GM18868 (cell line): ENCODE measurements around the gene PGBD5.

Source experiments
- ATAC-seq: cut with Tn5 transposase; IDR thresholded peaks from one replicate; pipeline ENCODE4 v1.9.1; 2021; ENCODE audit warnings: mild to moderate bottlenecking, moderate library complexity; ENCODE audit not compliant: unreplicated experiment

PGBD5 gene

DNA sequence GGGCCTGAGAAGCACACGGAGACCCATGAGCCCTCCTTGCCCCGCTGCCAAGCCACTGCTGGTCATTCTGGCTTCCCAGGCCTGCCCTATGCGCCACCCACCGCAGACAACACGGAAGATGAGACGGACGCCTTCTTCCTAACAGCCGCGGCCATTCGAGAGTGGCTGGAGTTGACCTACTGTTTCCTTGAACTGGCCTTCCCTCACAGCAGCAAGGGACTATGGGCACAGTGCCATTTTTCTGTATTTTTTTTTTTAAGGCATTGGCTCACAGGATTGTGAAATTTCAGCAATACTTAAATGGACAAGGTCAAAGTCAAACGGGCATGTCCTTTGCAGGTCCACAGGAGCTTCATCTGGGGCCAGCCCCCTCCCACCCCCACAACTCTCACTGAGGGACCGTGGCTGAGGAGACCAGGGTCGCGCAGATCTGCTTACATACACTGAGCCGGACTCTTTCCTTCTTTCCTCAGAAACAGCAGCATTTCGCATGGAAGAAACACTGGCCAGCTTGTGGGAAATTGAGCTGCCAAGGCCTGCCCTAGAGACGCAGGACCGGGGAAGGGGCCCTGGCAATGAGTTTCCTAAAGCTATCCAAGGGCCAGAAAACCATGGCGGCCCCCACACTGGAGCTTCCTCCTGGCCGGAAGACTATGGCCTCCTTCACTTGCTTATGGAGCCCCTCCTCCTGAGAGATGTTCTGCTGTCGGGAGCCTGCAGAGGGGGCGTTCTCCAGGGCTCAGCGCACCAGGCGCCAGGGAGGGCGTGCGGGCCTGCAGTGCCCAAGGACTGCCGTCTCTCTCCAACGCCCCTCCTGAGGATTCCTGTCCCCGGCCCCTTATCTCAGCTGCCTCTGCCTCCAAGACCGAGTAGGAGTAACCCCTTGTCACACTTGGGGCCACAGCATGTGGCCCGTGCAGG, 98.9 kb downstream of the PGBD5 start:
- no peak for ATAC-seq

DNA sequence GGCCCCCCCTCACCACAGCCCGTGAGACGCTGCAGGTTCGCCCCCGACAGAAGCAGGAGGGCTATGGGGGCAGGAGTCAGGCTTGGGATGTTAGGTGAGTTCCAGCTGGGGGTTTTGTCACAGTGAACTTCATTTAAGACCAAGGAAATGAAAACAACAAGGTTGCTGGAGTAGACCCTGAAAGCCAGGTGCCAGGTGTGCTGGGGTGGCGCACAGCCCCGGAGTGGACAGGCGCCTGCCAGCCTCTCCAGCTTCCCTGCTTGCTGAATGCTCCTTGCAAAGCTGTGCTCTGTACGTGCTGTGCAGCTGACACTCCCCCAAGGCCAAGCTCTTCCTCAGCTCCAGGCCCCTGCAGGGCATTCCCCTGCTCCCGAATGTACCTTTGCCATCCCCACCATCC, 102.4 kb downstream of the PGBD5 start:
- no peak for ATAC-seq

DNA sequence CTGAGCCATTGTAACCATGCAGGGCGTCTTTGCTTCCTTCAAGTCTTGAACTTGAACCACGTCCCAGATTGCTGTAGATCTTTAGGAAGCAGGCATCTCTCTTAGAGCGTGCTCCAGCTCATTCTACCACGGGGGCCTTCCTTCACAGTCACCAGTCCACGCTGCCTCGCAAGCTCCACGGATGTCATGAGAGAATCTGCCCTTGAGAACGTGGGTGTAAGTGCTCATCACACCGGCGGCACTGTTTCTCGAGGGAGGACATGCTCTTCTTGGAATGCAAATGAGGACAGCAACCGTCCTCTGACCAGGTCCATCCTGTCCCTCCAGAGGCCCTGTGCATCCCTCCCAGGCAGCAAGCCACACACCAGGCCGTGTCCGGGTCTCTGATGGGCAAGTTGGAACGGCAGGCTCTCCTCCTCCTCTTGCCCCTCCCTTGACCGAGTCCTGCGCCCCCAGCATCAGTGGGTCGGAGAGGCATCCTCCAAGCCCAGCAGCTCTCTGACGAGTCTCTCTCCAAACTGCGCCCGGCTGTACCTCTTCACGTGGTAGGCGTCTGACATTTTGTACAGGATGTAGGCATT, 103.1 kb downstream of the PGBD5 start:
- no peak for ATAC-seq

DNA sequence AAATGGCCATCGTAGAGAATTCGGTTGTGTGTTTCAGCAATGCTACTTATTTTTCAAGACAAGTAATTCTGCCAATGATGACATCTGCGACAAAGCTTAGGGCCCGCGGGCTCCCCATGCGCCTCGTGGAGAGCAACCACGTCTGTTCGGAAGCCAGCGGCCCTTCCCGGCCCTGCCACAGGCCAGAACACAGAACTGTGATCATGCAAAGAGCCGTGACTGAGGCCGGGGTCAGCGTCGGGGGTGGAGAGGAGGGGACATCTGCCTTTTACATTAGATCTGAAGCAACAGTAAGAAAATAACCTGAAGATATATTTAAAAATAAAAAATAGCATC, 103.7 kb downstream of the PGBD5 start:
- no peak for ATAC-seq

DNA sequence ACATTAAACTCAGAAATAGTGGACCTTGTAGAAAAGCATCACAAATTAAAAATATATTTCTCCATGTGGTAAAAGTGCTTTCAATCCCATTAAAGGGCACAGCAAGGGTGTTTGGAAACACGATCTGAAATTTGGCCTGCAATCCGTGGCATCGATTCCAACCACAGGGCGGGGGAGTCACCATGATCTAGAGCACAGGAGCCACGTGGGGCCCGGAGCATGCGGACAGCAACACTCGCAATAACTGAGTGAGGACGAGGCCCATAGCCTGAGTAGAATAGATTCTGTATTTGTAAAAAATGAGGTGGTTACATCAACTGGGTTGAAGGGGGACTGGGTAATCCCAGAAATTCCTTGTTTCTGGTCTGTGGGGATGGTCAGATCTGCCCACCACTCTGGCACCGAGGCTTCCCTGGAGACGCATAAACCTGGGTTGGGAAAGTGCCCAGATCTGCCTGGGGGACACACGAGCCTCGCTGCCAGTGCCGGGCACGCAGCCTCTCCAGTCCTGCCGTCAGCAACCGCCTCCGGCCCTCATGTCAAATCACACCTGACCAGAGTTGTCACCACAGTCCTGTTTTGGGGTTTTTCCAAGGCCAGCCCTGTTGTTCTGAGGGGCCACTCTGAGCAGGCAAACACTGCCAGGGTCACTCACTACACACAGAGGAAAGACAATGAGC, 104.3 kb downstream of the PGBD5 start:
- ATAC-seq, result no peak

DNA sequence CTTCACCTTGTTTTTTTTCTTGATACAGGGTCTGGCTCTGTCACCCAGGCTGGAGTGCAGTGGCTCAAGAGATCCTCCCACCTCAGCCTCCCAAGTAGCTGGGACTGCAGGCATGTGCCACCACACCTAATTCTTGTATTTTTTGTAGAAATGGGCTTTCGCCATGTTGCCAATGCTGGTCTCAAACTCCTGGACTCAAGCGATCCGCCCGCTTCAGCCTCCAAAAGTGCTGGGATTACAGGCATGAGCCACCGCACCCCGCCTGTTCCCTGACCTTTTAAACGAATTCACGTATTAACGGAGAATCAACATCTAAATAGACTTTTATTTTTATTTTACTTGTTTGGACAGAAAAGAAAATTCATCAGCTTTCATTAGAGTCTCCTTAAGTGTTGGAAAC, 104.8 kb downstream of the PGBD5 start:
- ATAC-seq, result no peak

DNA sequence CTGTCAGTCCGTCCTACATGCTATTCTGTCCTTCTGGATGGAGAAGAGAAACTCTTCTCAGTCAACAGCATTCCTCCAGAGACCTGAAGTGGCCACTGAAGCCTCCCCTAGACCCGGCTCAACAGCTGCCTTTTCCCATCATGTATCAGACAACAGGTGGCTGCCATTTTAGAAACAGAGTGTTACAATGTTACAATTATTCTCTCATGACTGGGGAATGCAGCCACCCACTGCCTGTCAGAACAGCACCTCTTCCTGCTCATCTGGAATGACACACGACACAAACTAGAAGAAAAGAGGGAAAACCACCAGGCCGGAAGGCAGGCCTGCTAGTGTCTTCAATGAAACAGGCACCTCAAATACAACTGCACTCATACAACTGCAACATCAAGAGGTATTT, 105.3 kb downstream of the PGBD5 start:
- no peak for ATAC-seq

DNA sequence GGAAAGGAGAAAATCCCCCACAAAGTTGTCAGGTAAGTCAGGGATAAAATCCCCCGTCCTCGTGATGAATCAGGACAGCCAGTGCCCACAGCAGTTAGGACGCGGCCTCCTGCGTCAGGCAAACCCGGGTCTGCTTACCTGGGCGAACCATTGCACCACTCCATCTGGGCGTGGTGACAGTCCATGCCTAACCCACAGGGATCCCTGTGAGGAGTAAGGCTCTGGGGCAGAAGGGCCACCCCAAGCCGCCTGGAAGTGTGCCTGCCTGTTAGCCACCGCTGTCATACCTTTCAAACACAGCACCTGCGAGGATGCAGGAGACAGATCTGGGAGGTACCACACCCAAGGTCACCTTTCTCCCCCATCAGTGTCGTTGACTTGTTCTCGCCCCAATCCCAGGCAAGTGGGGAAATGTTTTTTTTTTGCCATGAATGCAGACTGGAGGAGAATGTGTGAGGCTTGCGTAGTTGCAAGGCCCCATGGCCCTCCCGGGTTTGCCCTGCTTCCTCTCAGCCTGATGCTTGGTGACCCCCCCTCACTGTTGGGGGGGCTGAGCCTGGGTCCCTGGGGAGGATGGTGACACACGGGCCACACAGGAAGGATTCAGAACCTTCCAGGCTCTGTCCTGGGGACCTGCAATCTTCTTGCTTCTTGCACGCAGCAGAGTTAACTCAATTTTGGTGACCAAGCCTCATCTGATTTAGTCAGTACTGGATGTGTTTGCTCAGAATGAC, 107.0 kb downstream of the PGBD5 start:
- no peak for ATAC-seq

DNA sequence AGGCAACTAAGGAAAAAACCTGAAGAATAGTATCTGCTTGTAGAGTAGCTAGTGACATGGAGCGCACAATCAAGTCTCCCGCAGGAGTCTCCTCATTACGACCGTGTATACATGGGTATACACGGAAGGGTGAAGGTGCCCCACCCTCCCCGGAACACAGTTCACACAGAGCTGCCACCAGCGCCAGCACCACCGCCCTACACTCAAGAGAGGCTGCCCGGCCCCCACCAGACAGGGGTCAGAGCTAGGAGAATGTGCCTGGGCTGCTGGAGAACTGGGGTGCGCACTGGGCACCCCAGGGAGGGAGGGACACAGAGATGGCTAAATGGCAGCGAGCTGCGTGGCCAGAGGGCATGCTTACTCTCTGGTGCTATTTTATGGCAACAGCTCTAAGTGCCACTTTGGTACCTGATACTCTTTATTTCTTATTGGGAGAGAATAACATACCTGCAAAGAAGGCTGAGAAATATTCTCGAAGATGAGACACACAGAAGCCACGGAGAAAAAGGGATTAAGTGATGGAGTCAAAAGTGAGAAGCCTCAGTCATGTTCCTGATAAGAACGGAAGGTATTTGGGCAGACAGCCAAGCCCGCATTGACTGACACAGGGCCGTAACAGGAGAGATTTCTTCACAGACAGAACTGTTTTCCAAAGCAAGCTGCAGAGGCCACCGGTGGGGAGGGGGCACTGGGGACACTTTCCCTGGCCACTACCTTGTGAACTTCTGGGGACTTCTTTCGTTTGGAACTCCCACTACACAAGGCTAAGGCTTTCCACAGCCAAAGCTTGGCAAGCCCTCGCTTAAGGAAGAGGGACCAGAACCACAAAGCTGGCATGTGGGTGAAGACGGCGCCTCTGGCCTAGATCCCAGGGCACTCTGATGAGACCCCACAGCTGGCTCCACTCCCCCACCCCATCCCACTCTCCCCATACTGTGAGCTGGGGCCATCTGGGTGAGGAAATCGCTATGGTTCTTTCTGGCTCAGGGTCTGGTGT, 108.0 kb downstream of the PGBD5 start:
- no peak for ATAC-seq

DNA sequence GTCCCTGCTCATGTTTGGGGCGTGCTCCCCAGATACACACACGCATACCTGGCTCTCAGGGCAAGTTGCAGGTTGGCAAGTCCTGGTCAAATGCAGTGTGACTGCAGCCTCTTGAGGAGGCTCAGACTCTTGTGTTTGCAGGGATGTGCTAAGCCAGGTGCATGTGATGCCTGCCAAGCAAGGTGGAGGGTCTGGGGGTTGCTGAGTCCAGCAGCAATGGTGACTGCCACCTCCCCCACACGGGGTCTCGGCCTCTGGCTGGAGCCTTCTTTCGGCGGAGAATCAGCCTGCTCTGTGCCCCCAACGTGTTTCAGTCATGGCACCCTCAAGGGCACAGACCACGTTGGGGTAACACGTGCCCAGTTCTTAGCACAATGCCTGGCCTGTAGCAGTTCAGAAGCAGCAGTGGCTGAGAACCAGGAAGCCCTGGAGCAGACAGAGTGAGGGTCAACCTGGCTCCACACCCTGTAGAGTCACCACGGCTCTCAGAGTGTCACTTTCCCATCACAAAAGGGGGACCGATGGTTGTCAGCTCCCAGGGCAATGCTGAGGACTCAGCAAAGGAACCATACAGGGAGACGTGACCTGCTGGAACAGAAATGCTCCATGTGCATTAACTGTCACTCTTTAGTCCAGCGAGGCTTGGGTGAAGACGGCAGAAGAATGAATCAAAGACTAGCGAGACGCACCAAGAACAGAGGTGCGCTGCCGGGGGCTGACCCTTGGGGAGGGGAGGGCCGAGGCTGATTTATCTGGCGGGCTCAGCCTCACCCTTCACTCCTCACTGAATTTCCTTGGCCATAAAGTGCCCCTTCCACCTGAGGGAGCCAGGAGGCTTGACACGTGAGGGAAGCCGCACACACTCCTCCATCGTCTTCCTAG, 109.0 kb downstream of the PGBD5 start:
- ATAC-seq, result no peak

DNA sequence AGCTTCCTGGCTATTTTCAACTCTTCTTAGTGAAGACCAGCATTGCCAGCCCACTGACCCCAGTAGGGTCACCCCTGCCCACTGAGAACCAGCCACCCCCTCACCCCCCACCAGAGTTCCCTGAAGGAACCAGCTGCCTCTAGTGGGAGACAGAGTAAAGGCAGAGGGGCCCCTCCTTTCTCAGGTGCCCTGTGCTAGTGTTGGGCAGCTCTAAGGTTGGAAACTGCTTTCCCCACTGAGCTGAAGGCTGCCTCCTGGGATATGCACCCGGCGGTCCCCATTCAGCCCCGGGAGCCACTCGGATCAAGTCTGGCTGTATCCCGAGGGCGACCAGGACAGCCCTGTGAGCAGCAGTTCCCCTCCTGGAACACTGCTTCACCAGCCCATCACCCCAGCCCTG, 111.0 kb downstream of the PGBD5 start:
- ATAC-seq, result no peak

DNA sequence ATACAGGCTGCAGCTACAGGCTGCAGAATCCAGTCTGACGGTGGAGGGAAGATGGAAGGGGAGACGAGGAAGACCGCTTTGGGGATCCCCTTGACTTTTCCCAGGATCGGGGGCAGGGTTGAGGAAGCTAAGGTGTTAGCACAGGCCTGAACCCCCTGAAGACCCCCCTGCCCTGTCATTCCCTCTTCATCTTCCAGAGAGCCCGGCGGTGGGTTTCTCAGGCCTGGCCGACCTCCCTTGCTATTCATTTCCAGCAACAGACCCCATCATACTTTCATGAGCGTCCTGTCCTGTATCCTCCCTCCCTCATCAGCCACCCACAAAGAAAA, 112.0 kb downstream of the PGBD5 start:
- ATAC-seq, result no peak

DNA sequence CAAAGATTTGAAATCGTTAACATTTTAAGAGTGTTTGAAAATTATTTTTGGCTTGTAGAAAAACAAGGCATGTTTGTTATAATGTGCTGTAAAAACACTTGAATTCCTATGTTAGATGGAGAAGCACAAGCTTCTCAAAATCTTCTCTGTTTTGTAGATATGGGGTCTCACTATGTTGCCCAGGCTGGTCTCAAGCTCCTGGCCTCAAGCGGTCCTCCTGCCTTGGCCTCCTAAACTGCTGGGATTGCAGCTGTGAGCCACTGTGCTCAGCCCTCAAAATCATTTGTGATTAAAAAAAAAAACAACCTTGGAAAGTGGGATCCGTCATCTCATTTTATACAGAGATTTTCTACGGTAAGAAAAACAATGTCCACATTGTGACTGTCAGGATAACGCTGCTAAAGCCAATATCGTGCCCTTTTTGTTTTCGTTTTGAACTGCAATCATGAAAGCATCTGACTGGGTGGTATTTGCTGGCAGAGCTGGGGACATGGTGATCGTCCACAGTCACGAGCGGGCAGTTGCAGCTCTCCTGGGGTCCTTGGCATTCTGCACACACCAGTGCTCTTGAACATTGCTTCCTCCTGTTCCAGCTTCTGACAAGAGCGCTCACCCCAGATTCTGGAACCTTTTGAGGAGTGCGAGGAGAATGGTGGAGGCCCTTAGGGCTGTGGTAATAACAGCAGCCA, 112.5 kb downstream of the PGBD5 start:
- no peak for ATAC-seq

DNA sequence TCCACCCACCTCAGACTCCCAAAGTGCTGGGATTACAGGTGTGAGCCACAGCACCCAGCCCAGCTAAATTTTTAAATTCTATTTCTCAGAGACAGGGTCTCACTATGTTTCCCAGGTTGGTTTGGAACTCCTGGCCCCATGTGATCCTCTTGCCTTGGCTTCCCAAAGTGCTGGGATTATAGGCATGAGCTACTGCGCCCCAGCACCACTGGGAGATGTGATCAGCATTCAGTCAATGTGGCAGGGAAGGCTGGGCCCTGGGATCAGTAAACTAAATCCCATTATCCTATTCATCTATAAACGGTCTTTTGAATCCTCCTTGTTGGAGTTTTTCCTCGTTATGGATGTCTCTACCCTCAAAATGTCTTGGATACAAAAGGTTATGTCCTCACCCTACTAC, 113.5 kb downstream of the PGBD5 start:
- no peak for ATAC-seq

DNA sequence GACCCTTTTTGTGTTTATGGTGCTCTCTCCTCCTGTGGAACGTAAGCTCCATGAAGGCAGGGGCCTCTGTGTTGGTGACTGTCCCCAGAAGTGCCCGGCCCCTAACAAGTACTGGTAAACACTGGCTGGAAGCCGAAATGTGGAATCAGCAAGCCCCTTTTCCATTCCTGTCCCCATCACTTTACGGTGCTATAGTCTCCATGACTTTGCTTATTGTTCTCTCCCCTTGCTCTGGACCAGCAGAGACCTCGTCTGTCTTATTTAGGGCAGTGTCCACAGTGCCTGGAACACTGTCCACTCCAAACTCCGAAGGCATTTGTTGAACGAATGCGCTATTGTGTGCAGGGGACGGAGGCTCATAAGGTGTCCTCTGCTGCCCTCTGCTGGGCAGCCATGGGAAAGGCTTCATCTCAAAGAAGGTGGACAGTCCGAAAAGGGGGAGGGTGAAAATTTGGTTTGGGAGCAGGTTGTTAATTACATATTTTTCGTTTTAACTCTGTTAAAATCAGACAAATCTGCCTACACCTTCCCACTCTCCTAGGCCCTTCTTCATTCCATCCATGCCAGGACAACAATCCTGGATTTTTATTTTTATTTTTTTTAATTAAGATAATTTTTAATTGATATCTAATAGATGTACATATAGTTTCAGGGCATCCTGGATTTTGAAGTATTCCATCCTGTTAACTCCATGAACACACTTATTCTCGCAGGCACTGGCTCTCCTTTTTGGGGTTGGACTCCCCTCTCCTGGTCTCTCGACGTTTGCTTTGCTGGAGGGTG, 115.6 kb downstream of the PGBD5 start:
- ATAC-seq, result peak; percentile 42

DNA sequence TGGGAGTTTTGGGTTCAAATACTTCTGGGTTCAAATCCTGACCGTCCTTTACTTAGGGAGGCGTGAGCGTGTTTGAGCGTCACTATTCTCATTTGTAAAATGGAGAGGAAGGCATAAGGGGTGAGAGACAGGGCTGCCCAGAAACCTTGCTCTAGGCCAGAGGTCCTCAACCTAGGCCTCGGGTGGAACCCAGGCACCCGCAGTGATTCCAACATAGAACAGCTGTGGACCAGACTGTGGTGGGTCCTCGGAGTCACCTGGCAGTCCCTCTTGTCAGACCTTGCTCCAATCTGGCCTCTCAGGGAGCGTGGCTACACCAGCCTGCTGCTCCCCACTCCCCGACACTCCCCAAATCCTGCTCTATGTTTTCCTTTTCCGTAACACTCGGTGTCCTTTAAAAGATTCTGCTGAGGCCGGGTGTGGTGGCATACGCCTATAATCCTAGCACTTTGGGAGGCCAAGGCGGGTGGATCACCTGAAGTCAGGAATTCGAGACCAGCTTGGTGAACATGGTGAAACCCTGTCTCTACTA, 116.4 kb downstream of the PGBD5 start:
- ATAC-seq, result no peak

DNA sequence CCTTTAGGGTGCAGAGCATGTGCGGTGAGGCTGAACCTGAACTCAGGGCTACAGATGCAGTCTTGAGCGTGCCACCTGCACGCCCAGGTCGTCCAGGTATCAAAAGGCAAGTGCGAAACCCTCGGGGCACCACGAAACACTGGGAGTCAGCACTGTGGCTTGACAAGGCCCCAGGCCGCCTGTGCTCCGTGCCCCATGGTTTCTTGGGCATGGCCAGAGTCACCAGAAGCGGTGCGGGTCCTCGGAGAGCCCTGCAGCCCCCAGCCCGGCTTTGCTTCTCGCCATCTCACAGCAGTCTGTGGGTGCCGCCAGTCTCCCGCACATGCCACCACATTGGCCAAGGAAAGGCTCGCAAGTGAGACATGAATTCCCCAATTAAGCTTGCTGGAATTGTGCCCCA, 117.3 kb downstream of the PGBD5 start:
- no peak for ATAC-seq

DNA sequence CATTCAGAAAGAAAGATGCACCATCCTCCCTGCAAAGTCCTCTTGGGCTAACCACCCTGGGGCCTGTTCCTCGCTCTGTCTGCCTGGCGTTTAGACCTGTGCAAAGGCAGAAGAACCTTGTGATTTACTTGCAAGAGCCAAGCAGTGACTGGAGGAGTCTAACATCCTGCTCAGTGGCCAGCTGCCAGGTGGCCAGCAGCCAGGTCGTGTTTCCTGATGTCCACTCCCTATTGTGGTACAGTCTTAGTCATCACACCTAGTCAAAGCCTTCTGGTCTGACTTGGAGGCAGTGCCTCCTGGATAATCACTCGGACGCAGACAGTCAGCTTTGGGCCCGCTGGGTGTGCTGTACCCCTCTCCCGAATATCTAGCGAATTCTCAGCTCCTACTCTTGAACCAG, 118.1 kb downstream of the PGBD5 start:
- ATAC-seq, result no peak
